Adrenal gland (tissue), 12 donors: ENCODE data around the gene EPS8L1. TPM values are rescaled to one million over a fixed set of nuclear protein-coding genes. Genes with fewer than 3 reads are reported as not detected.

Experiments used
- DNase-seq, 7 donors: peaks; one replicate each; pipeline ENCODE4 v3.0.0-alpha.2; 2019 to 2020
- H3K27ac ChIP-seq, 5 donors: fragments of 200-600 bp; sonication (generic) in 4 of 5; 1 replicate in 3 of 5; 2 replicates in 2 of 5; pipeline versions ENCODE4 v1.5.1 to v1.8.0; 2016 to 2020; ENCODE audit warnings: mild to moderate bottlenecking in 1 of 5
- H3K27me3 ChIP-seq: fragments of 200-600 bp; 2 replicates; pipeline ENCODE4 v1.8.0; 2021
- H3K36me3 ChIP-seq, 2 donors: fragments of 200-600 bp; replicated peaks in 1 of 2; 1 replicate in 1 of 2; 2 replicates in 1 of 2; pipeline versions ENCODE4 v1.5.1 to v1.8.0; 2018 to 2022
- H3K4me1 ChIP-seq, 2 donors: fragments of 200-600 bp; replicated peaks in 1 of 2; 1 replicate in 1 of 2; 2 replicates in 1 of 2; pipeline versions ENCODE4 v1.5.1 to v1.8.0; 2018 to 2021
- H3K4me3 ChIP-seq, 4 donors: fragments of 200-600 bp; sonication (generic) in 3 of 4; one replicate each; pipeline ENCODE4 v1.5.1; 2016 to 2018
- H3K9me3 ChIP-seq, 3 donors: fragments of 200-600 bp; sonication (generic) in 1 of 3; replicated peaks in 1 of 3; 1 replicate in 2 of 3; 2 replicates in 1 of 3; pipeline versions ENCODE4 v1.5.1 to v1.8.0; 2016 to 2021
- POLR2A ChIP-seq, 2 donors: fragments of 450-650 bp; IDR thresholded peaks; one replicate each; pipeline ENCODE4 v1.6.1; 2017; ENCODE audit warnings: antibody characterized with exemption in 2 of 2, mild to moderate bottlenecking in 2 of 2, moderate library complexity in 1 of 2
- WGBS, 4 donors: extraction: QIAGEN DNeasy Blood & Tissue Kit in 2 of 4; methylation state at CpG; one replicate each; pipeline versions ENCODE4 v1.1.5 to v1.1.7; 2013 to 2017; 5-methylcytosine and 5-hydroxymethylcytosine counted together
- intact Hi-C, 2 donors: fragments of 100-400 bp; cut with DNase I; formaldehyde crosslinking; loops; one replicate each; pipeline versions ENCODE4 v1.14.1 to v1.15.0; 2022 to 2023
- polyA plus RNA-seq, 3 donors: library from polyadenylated mRNA; stranded (reverse); fragments of 200-250 nt in 2 of 3; fragments of 350-450 nt in 1 of 3; fragmentation: Illumina TruSeq in 1 of 3; extraction: RNeasy Lipid Tissue Mini Kit (QIAGEN cat#74804) in 1 of 3; gene quantifications; one replicate each; pipeline ENCODE4 v1.2.3, GENCODE V29; 2013 to 2014
- total RNA-seq, 9 donors: library from RNA; depleted of rRNA in 4 of 9; stranded (reverse); fragments of >200 nt in 4 of 9; fragments of 120-200 nt in 1 of 9; fragmentation: NEBNext Ultra II Directional in 1 of 9; extraction: Animal tissue kit (Norgen Biotek cat#: 25700) in 1 of 9; gene quantifications; one replicate each; pipeline versions ENCODE4 v1.1.0 to v1.2.4, GENCODE V29; 2013 to 2023
- TF ChIP-seq, protein P1 (sequence below), 6 experiments: fragments of 450-650 bp in 4 of 6; fragments of 200-600 bp in 2 of 6; sonication (generic) in 1 of 6; IDR thresholded peaks; 1 replicate in 5 of 6; 2 replicates in 1 of 6; pipeline versions ENCODE4 v1.5.1 to v1.8.0; 2016 to 2021; ENCODE audit warnings: antibody characterized with exemption in 6 of 6, mild to moderate bottlenecking in 2 of 6, moderate library complexity in 1 of 6
- donor health status: healthy with polysubstance abuse.
- donor health status: Bipolar disorder and iron deficiency.
- donor health status: DM: yes; HTN: yes; CAD: no.
- donor health status: DM: no; HTN: no; CAD: no.
- donor health status: DM: no; HTN: no; CAD: no.
- donor health status: DM: yes; HTN: yes; CAD: no.

Gene EPS8L1
- total and polyA plus RNA-seq, 12 donors: 0.60 to 8.0 (median 2.2) TPM; not detected in 2

DNA sequence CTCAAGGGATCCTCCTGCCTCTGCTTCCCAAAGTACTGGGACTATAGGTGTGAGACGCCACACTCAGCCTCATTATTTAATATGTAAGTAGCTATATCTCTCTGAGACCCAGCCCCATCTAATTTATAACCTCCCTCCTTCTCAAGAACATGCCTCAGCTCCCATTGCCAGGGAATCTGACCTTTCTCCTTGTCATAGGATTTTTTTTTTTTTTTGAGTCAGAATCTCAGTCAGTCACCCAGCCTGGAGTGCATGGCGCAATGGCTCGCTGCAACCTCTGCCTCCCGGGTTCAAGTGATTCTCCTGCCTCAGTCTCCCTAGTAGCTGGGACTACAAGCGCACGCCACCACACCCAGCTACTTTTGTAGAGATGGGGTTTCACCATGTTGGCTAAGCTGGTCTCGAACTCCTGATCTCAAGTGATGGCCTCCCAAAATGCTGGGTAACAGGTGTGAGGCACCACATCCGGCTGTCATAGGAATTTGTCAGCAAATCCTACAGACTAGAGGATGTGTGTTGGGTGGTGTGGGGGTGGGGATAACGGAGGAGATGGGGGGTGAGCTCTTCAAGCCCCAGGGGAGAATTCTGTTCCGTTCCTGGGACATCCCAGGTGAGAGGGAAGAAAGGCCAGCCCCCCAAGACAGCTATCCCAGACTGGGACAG, 5.1 kb upstream of the EPS8L1 start:
- no peaks in the 10 kb centered on the region for H3K36me3 ChIP-seq
- TF ChIP-seq POLR2A (IDR thresholded peaks at IDR 0.05): no peak
- TF ChIP-seq, protein P1, sequence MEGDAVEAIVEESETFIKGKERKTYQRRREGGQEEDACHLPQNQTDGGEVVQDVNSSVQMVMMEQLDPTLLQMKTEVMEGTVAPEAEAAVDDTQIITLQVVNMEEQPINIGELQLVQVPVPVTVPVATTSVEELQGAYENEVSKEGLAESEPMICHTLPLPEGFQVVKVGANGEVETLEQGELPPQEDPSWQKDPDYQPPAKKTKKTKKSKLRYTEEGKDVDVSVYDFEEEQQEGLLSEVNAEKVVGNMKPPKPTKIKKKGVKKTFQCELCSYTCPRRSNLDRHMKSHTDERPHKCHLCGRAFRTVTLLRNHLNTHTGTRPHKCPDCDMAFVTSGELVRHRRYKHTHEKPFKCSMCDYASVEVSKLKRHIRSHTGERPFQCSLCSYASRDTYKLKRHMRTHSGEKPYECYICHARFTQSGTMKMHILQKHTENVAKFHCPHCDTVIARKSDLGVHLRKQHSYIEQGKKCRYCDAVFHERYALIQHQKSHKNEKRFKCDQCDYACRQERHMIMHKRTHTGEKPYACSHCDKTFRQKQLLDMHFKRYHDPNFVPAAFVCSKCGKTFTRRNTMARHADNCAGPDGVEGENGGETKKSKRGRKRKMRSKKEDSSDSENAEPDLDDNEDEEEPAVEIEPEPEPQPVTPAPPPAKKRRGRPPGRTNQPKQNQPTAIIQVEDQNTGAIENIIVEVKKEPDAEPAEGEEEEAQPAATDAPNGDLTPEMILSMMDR (IDR thresholded peaks at IDR 0.05): no peak
- DNase-seq: no peak
- intact Hi-C loops: no loop called here
- WGBS, 4 donors: 70 to 81% (median 73%) methylated on average over 9 to 10 of the region's 10 CpGs
- H3K9me3 ChIP-seq: no peaks in the 10 kb centered on the region
- H3K4me1 ChIP-seq: no peaks in the 10 kb centered on the region
- H3K27ac ChIP-seq: no peak overlapping the region
- no peak overlapping the region for H3K4me3 ChIP-seq
- H3K27me3 ChIP-seq: peaks cover 17% of the 10 kb centered on the region

DNA sequence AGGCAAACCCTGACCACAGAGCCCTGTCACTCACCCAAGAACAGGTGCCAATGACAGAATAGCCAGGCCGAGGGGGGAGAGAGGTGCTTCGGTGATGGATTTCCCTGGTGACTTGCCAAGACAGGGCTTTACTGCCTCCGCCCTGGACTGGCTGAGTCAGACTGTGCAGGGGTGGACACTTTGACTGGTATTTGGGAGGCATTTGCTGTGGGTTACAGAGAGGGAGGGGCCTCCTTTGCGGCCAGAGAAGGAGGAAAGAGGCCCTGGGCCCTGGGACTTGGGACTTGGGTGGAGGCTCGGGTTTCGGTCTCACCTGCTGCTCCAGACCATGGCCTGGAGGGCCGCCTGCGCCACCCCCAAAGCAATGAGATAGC, 4.6 kb upstream of the EPS8L1 start:
- no peaks in the 10 kb centered on the region for H3K9me3 ChIP-seq
- H3K4me3 ChIP-seq: no peak overlapping the region
- H3K36me3 ChIP-seq: no peaks in the 10 kb centered on the region
- 13 to 55% (median 37%) methylated on average over 4 to 8 of the region's 8 CpGs for WGBS, 4 donors
- H3K27me3 ChIP-seq: peaks cover 17% of the 10 kb centered on the region
- intact Hi-C loops: no loop called here
- peak in 2 of 7 donors; percentile 36 to 51 for DNase-seq
- no peak for TF ChIP-seq POLR2A (IDR thresholded peaks at IDR 0.05)
- TF ChIP-seq, protein P1 (IDR thresholded peaks at IDR 0.05): no peak
- no peak overlapping the region for H3K27ac ChIP-seq
- no peaks in the 10 kb centered on the region for H3K4me1 ChIP-seq

DNA sequence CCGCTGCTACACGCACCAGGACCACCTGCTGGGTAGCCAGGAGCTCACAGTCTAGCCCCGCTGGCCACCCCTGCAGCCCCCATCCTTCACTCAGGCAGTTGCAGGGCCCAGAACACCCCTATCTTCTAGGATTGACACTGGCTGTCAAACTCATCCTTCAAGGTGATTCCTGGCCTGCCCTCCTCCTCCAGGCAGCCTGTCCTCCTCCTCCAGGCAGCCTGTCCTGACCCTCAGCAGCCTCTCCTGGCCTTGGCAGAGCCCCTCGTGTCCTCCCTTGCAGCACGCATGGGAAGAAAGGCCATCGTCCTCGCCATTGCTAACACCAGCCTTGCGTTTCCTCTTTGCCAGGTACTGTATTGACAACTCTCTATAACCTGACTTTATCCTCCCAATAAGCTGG, 3.8 kb upstream of the EPS8L1 start:
- WGBS, 4 donors: 45 to 75% (median 63%) methylated on average over 5 to 8 of the region's 8 CpGs
- intact Hi-C loops: no loop called here
- no peak for TF ChIP-seq POLR2A (IDR thresholded peaks at IDR 0.05)
- TF ChIP-seq, protein P1 (IDR thresholded peaks at IDR 0.05): no peak
- H3K4me3 ChIP-seq: no peak overlapping the region
- no peak for DNase-seq
- peaks cover 22% of the 10 kb centered on the region for H3K27me3 ChIP-seq
- H3K9me3 ChIP-seq: no peaks in the 10 kb centered on the region
- no peaks in the 10 kb centered on the region for H3K36me3 ChIP-seq
- H3K4me1 ChIP-seq: no peaks in the 10 kb centered on the region
- H3K27ac ChIP-seq: no peak overlapping the region

DNA sequence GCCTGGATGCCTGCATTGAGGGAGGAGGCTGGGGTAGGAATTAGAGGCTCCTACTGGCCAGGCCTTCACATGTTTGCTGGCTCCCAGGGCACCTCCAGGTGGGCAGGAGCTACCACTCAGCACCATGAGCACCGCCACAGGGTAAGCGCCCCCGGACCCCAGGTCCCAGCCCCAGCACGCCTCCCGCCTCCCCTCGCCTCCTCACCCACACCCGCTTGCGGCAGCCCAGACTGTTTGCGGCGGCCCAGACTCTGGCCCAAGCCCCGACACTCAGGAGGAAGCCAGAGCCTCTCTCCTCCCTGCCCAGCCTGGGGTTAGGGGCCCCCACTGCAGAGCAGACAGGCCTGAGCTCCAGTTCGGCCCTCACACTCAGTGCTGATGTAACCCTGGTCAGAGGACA, 652 bp downstream of the EPS8L1 start:
- Histone ChIP-seq H3K9me3 (no peaks in the 10 kb centered on the region), H3K27ac (no peak overlapping the region), H3K36me3 (no peaks in the 10 kb centered on the region), H3K4me3 (no peak overlapping the region), H3K27me3 (peaks cover 17% of the 10 kb centered on the region), H3K4me1 (peaks cover 0 to 10% of the 10 kb centered on the region in 2 donors)
- no peak for DNase-seq
- no peak for TF ChIP-seq POLR2A (IDR thresholded peaks at IDR 0.05)
- TF ChIP-seq, protein P1 (IDR thresholded peaks at IDR 0.05): no peak
- intact Hi-C loops: no loop called here
- WGBS, 4 donors: 66 to 89% (median 83%) methylated on average over 4 to 12 of the region's 12 CpGs
